SK-N-SH (cell line): ENCODE data around the gene LRRC10B. TPM values are rescaled to one million over a fixed set of nuclear protein-coding genes. Genes with fewer than 3 reads are reported as not detected.
A peak's percentile ranks its signal among the peaks of the same experiment; 100 is the strongest.

Experiments
- CTCF ChIA-PET: fragments of 300-600, 350-600 bp; formaldehyde crosslinking; extraction: SDS; loops from one replicate; lab custom pipeline; 2021; lab: Yijun Ruan, JAX
- POLR2A ChIA-PET: fragments of 350-600 bp; sonication (Branson Sonifier 250); formaldehyde crosslinking; extraction: SDS; loops from one replicate; lab custom pipeline; 2020; ENCODE audit warnings: antibody characterized with exemption, inconsistent platforms; lab: Yijun Ruan, JAX
- DNase-seq: peaks from one replicate; pipeline ENCODE4 v3.0.0; 2012
- H2AFZ ChIP-seq: fragments of 200-600 bp; sonication (generic); 2 replicates; pipeline ENCODE4 v1.8.1; 2016; ENCODE audit warnings: antibody characterized with exemption, mild to moderate bottlenecking, low read depth
- H3F3A ChIP-seq: fragments of 200-600 bp; sonication (generic); replicated peaks from 2 replicates; pipeline ENCODE3; 2016; ENCODE audit warnings: antibody characterized with exemption, mild to moderate bottlenecking; ENCODE audit not compliant: insufficient read depth
- H3K27ac ChIP-seq, 2 experiments: fragments of 200-500 bp in 1 of 2; fragments of 200-600 bp in 1 of 2; sonication (Bioruptor generic) in 1 of 2; sonication (generic), shearing (Covaris generic) in 1 of 2; 2 replicates each; pipeline versions ENCODE4 v1.5.1 to v1.6.1; 2014 to 2016; ENCODE audit warnings: low read depth in 2 of 2, inconsistent platforms in 1 of 2, low read length in 1 of 2, mild to moderate bottlenecking in 1 of 2, mixed read lengths in 1 of 2
- H3K27me3 ChIP-seq: fragments of 200-600 bp; sonication (generic), shearing (Covaris generic); 2 replicates; pipeline ENCODE4 v1.6.1; 2016; ENCODE audit warnings: mixed run types; ENCODE audit not compliant: insufficient read depth
- H3K36me3 ChIP-seq, 2 experiments: fragments of 200-500 bp in 1 of 2; fragments of 200-600 bp in 1 of 2; sonication (Bioruptor generic) in 1 of 2; sonication (generic) in 1 of 2; replicated peaks in 1 of 2; 2 replicates each; pipeline versions ENCODE3 to v1.5.1; 2014 to 2016; ENCODE audit warnings: low read length in 1 of 2, mild to moderate bottlenecking in 1 of 2; ENCODE audit not compliant: insufficient read depth in 2 of 2, control insufficient read depth in 1 of 2
- H3K4me1 ChIP-seq, 2 experiments: fragments of 200-500 bp in 1 of 2; fragments of 200-600 bp in 1 of 2; sonication (Bioruptor generic) in 1 of 2; sonication (generic), shearing (Covaris generic) in 1 of 2; 2 replicates each; pipeline versions ENCODE4 v1.5.1 to v1.6.1; 2014 to 2016; ENCODE audit warnings: low read depth in 1 of 2, low read length in 1 of 2, mixed run types in 1 of 2; ENCODE audit not compliant: insufficient read depth in 2 of 2, control insufficient read depth in 1 of 2
- H3K4me2 ChIP-seq: fragments of 200-600 bp; sonication (generic), shearing (Covaris generic); 2 replicates; pipeline ENCODE4 v1.6.1; 2017; ENCODE audit warnings: mixed run types
- H3K4me3 ChIP-seq, 2 experiments: fragments of 200-500 bp in 1 of 2; fragments of 200-600 bp in 1 of 2; sonication (Bioruptor generic) in 1 of 2; sonication (generic), shearing (Covaris generic) in 1 of 2; 2 replicates each; pipeline versions ENCODE4 v1.5.1 to v1.8.1; 2014 to 2016; ENCODE audit warnings: low read depth in 2 of 2, inconsistent platforms in 1 of 2, low read length in 1 of 2, mild to moderate bottlenecking in 1 of 2, mixed read lengths in 1 of 2, moderate library complexity in 1 of 2
- H3K79me2 ChIP-seq: fragments of 200-600 bp; sonication (generic); 2 replicates; pipeline ENCODE4 v1.8.1; 2017; ENCODE audit warnings: mild to moderate bottlenecking; ENCODE audit not compliant: insufficient read depth
- H3K9ac ChIP-seq: fragments of 200-600 bp; sonication (generic); 2 replicates; pipeline ENCODE4 v1.6.1; 2017; ENCODE audit warnings: mixed run types
- H3K9me2 ChIP-seq: fragments of 200-600 bp; sonication (generic); 2 replicates; pipeline ENCODE4 v1.6.1; 2017; ENCODE audit warnings: mixed run types
- H3K9me3 ChIP-seq: fragments of 200-600 bp; sonication (generic); 2 replicates; pipeline ENCODE4 v1.6.1; 2017; ENCODE audit warnings: mixed run types, mild to moderate bottlenecking, moderate library complexity
- H4K20me1 ChIP-seq: fragments of 200-600 bp; sonication (generic); 2 replicates; pipeline ENCODE4 v1.6.1; 2017; ENCODE audit warnings: mild to moderate bottlenecking, mixed run types; ENCODE audit not compliant: insufficient read depth
- CHD2 ChIP-seq: fragments of 150-350 bp; IDR thresholded peaks from 2 replicates; pipeline ENCODE4 v1.6.1; 2018; ENCODE audit warnings: low read length; ENCODE audit not compliant: partially characterized antibody
- CTCF ChIP-seq: fragments of 200-600 bp; sonication (generic); IDR thresholded peaks from 2 replicates; pipeline ENCODE4 v1.6.1; 2017; ENCODE audit warnings: antibody characterized with exemption, mild to moderate bottlenecking, moderate library complexity
- ELF1 ChIP-seq: IDR thresholded peaks from 2 replicates; pipeline ENCODE4 v1.4.0; 2012
- EP300 ChIP-seq, 2 experiments: IDR thresholded peaks; 2 replicates each; pipeline versions ENCODE4 v1.4.0 to v1.6.1; 2012; ENCODE audit warnings: borderline replicate concordance in 1 of 2, low read depth in 1 of 2, low read length in 1 of 2
- FOXM1 ChIP-seq: IDR thresholded peaks from 2 replicates; pipeline ENCODE4 v1.4.0; 2012; ENCODE audit warnings: low read depth, mild to moderate bottlenecking
- JUND ChIP-seq: IDR thresholded peaks from 2 replicates; pipeline ENCODE4 v1.4.0; 2012
- MAX ChIP-seq: IDR thresholded peaks from 2 replicates; pipeline ENCODE4 v1.4.0; 2012; ENCODE audit warnings: low read depth
- MXI1 ChIP-seq: IDR thresholded peaks from 2 replicates; pipeline ENCODE4 v1.6.1; 2012; ENCODE audit warnings: mild to moderate bottlenecking, low read depth, low read length, improper control_type of control experiment
- NRF1 ChIP-seq: IDR thresholded peaks from 2 replicates; pipeline ENCODE4 v1.6.1; 2012; ENCODE audit warnings: low read depth, mild to moderate bottlenecking, low read length
- RAD21 ChIP-seq: IDR thresholded peaks from 2 replicates; pipeline ENCODE4 v1.6.1; 2012; ENCODE audit warnings: mild to moderate bottlenecking, low read length
- RXRA ChIP-seq: IDR thresholded peaks from 2 replicates; pipeline ENCODE4 v1.4.0; 2012; ENCODE audit warnings: low read depth, mild to moderate bottlenecking, borderline replicate concordance
- SIN3A ChIP-seq: IDR thresholded peaks from 2 replicates; pipeline ENCODE4 v1.6.1; 2012; ENCODE audit warnings: low read depth, mild to moderate bottlenecking, low read length, moderate library complexity, borderline replicate concordance
- SMC3 ChIP-seq: IDR thresholded peaks from 2 replicates; pipeline ENCODE4 v1.6.1; 2012; ENCODE audit warnings: low read depth, low read length, improper control_type of control experiment
- TAF1 ChIP-seq: IDR thresholded peaks from 2 replicates; pipeline ENCODE4 v1.6.1; 2012; ENCODE audit warnings: low read depth, mild to moderate bottlenecking, low read length, moderate library complexity, borderline replicate concordance
- TCF12 ChIP-seq: IDR thresholded peaks from 2 replicates; pipeline ENCODE4 v1.4.0; 2012
- USF1 ChIP-seq: IDR thresholded peaks from 2 replicates; pipeline ENCODE4 v1.4.0; 2012; ENCODE audit warnings: low read depth, borderline replicate concordance
- WGBS: methylation state at CpG from one replicate; pipeline ENCODE4 v1.1.6; 2017; ENCODE audit warnings: low lambda C conversion rate; 5-methylcytosine and 5-hydroxymethylcytosine counted together
- polyA plus RNA-seq, 3 experiments: library from polyadenylated mRNA; depleted of rRNA; stranded (reverse); fragments of >200 nt; gene quantifications; 2 replicates each; pipeline ENCODE4 v1.2.3, GENCODE V29; 2012

Gene LRRC10B
- polyA plus RNA-seq, 1 of the 3 experiments (the other 2 are of a cell fraction) = not detected

GRCh38 chr11:61509043-61510029 is 787 bp downstream of the LRRC10B start:
- Histone ChIP-seq H3K9ac (no peak overlapping the region), H3K36me3 (no peaks in the 10 kb centered on the region), H3K4me1 (peaks cover 0 to 49% of the 10 kb centered on the region in 2 experiments; a peak in 3 of 4 replicates), H4K20me1 (no peaks in the 10 kb centered on the region), H3K27me3 (peaks cover 32% of the 10 kb centered on the region), H3K9me3 (no peaks in the 10 kb centered on the region), H3F3A (no peaks in the 10 kb centered on the region), H2AFZ (no peak overlapping the region), H3K79me2 (no peaks in the 10 kb centered on the region), H3K4me3 (peak overlapping the region in 1 of 2 experiments; percentile 29; a peak in 2 of 4 replicates), H3K27ac (no peak overlapping the region; a peak in 1 of 4 replicates), H3K9me2 (no peaks in the 10 kb centered on the region), H3K4me2 (peak overlapping the region; percentile 63; the same call in 1 of the 2 replicates)
- 79% methylated on average over 35 of the region's 117 CpGs for WGBS
- POLR2A ChIA-PET = interaction anchor here (0.9 to 1.1 kb wide), 3 partner anchors 15 to 119 kb away, joined by 3 to 5 read pairs (median 3); no protein-coding TSS in a partner anchor
- DNase-seq = peak; percentile 92
- CTCF ChIA-PET = interaction anchor here (0.8 to 33.4 kb wide), 22 partner anchors 8 to 220 kb away, joined by 3 to 670 read pairs (median 5); partner anchors contain the start of gene SYT7
- TF ChIP-seq RAD21 = peak; percentile 54
- peak; percentile 36; the same call in 1 of the 2 replicates for TF ChIP-seq CTCF
- no peak for TF ChIP-seq TCF12
- TF ChIP-seq JUND = no peak
- no peak; the same call in 1 of the 2 replicates for TF ChIP-seq MAX
- TF ChIP-seq MXI1 = 0 out of 2 replicates have a peak, but pooled peaks have one; percentile 61
- peak; percentile 42 for TF ChIP-seq CHD2
- peak; percentile 23; the same call in 1 of the 2 replicates for TF ChIP-seq SMC3
- no peak for TF ChIP-seq FOXM1
- TF ChIP-seq SIN3A = no peak
- no peak for TF ChIP-seq TAF1
- TF ChIP-seq RXRA = no peak
- TF ChIP-seq NRF1 = peak; percentile 67; the same call in 1 of the 2 replicates
- TF ChIP-seq USF1 = no peak
- TF ChIP-seq EP300 (IDR thresholded peaks at IDR 0.05; ENCODE audit: borderline replicate concordance in 1 of 2, low read depth in 1 of 2, low read length in 1 of 2) = no peak
- TF ChIP-seq ELF1 = no peak
